Kidney capillary endothelial cell (primary cell): ENCODE results near the gene PSEN2.
A peak's percentile ranks its signal among the peaks of the same experiment; 100 is the strongest.
"Not testable (repeated sequence)": the region's sequence is repeated elsewhere in the genome, so short reads cannot be mapped to it uniquely, and the experiment has no call there.

Source experiments
- DNase-seq: peaks from one replicate; pipeline ENCODE4 v3.0.0-alpha.2; 2018; ENCODE audit warnings: low spot score

Gene PSEN2

DNA sequence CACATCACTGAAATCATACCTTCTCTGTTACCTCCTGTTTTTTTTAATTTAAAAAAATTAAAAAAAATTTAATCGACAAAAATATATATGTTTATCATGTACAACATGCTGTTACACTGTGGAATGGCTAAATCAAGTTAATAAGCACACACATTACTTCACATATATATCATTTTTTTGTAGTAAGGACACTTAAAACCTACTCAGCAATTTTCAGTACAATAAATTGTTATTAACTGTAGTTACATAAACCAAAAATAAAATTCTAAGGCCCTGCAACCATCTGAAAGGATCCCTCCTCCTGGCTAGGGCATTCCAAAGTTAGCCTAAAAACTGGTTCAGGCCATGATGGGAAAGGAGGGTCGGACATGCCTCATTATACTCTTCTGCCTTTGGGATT, 46.1 kb downstream of the PSEN2 start:
- no peak for DNase-seq

DNA sequence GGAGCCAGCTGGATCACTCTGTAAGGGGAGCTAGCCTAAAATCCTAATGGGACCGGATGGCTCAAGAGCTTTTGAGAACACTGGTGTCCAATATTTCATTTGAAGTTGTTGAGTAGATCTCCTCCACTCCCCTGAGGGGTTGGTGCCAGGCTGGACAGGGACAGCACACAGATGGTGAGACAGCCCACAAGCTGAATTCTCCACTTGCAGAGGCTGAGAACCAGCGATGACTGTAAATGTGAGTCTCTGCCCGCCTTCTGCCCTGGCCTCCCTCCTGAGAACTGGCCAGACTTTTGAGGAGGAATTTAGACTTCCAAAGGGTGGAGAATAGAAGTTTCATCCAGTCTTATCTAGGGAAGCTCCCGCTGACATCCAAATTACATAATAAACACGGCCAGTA, 49.2 kb downstream of the PSEN2 start:
- no peak for DNase-seq

DNA sequence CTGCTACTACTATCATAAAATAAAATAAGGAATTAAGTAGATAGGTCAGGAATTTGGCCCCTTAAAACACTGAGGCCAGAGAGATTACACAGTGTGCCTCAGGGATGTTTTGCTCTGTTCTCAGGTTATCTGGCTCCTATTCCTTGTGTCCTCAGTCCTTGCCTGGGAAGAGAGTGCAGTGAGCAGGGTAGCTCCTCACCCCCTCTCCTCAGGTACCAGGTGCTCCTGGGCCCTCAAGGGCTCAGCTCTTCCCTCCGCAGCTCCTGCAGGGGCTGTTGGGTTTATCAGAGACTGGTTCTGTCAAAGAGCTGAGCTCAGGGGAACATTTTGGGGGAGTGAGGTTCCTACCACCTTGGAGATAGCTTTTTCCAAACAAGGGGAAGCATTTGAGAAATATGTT, 49.6 kb downstream of the PSEN2 start:
- DNase-seq = no peak

DNA sequence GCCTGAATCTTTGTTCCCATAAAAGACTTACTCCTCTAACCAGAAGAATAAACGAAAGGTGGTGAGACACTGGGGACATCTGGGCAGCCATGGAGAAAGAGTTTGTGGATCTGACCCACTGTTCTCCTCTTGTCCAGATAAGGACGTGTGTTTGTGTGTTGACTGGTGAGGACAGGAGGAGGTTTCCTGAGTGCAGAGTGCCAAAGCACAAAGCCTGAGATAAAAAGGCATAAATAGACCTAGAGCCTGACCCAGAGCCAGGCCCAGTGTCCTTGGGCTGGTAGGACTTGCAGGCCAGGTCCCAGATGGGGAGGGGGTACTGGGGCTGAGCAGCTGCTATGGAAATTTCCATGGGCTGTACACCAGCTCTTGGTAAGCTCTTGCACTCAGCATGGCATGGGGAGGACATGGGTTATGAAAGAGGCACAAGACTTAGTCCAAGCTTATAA, 50.1 kb downstream of the PSEN2 start:
- no peak for DNase-seq

DNA sequence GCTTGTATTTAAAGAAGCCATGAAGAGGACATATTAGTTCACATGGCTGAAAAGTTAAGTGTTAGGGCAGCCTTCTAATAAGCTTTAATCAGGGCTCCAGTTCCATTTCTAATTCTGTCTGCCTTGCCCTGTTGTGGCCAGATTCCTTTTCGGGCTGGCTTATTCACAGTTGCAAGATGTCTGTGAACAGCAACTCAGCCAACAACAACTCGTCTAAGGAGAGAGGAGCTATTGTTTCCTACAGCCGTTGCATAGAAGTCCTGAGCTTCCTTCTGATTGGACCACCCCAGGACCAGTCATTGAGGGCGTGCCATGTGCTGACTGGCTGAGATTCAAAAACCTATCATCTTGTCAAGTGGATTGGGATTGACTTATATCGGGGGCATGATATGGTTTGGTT, 51.1 kb downstream of the PSEN2 start:
- no peak for DNase-seq

DNA sequence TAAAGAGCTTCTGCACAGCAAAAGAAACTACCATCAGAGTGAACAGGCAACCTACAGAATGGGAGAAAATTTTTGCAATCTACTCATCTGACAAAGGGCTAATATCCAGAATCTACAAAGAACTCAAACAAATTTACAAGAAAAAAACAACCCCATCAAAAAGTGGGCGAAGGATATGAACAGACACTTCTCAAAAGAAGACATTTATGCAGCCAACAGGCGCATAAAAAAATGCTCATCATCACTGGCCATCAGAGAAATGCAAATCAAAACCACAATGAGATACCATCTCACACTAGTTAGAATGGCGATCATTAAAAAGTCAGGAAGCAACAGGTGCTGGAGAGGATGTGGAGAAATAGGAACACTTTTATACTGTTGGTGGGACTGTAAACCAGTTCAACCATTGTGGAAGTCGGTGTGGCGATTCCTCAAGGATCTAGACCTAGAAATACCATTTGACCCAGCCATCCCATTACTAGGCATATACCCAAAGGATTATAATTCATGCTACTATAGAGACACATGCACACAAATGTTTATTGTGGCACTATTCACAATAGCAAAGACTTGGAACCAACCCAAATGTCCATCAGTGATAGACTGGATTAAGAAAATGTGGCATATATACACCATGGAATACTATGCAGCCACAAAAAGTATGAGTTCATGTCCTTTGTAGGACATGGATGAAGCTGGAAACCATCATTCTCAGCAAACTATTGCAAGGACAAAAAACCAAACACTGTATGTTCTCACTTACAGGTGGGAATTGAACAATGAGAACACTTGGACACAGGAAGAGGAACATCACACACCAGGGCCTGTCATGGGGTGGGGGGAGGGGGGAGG, 59.1 kb downstream of the PSEN2 start:
- not testable (repeated sequence) for DNase-seq

DNA sequence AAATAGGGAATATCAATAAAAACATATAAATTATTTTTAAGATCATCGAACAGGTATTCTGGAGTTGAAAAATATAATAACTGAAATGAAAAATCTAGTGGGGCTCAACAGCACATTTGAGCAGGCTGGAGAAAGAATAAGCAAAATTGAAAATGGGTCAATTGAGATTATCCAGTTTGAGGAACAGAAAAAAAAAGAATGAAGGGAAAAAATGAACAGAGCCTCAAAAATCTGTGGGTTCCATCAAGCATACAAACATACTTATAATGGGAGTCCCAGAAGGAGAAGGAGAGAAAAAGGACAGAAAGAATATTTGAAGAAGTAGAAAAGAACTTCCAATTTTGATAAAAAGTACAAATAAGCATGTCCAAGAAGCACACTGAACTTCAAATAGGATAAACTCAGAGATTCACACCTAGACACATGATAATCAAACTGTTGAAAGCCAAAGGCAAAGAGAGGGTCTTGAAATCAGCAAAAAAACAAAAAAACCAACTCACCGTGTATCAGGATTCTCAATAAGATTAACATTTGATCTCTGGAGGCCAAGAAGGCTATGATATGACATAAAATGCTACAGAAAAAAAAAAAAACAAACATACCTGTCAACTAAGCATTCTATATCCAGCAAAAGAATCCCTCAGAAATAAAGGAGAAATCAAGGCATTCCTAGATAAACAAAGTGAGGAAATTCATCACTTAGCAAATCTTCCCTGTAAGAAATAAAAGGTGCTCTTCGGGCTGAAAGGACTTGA, 64.2 kb downstream of the PSEN2 start:
- no peak for DNase-seq

DNA sequence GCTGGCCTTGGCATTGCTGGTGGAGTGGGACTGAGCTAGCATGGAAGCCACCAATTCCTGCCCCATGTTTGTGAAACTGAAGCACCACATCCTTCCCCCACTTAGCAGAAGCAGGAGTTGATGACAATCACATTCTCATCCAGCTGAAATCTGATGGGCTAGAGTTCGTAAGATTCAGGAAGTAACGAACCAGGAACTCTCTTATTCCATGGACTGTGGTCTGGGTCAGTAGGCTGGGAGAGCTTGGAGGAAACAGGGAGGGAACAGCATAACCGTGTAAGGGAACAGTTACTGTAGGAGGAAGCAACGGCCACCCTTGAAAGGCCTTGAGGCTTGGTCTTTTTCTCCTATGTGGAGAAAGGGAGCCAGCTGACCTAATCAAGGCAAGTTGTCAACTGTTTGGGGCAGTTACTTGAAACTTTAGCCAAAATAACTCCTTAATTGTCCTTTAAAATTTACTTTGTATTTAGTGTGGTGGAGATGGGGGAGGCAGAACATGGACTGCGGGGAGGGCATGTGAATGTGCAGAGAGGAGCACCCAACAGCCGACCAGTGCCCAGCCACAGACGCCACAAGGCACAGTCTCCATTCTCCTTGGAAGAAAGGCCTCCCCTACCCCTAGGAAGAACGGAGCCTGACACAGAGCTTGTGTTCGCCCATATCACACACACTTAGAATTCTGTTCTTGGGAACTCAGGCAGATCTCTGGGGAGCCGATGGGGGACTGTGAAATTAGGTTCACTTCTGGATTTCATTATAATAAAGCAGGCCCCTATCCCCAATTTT, 67.7 kb downstream of the PSEN2 start:
- no peak for DNase-seq

DNA sequence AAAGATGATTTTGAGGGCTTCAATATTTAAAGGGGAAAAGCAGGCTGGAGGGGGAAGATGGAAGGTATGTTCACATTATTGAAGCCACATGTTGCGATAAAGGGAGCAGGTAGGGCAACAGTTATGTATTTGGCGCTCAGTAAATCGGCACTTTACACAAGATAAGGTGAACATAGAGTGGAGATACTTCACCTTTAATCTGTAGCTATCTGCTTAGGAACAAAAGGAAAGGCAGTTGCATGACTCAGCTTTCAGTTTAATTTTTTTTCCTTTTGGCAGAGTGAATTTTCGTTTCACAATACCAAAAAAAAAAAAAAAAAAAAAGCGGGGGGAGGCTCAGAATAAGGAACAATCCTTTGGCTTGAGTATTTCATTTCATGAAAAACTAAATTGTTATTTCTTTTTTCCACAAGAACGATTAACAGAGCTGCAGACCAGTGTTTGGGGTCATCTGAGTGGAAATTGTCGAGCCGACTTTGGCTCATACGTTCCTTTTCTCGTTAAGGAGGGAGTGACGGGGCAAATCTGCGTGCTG, 68.6 kb downstream of the PSEN2 start:
- peak; percentile 16 for DNase-seq

DNA sequence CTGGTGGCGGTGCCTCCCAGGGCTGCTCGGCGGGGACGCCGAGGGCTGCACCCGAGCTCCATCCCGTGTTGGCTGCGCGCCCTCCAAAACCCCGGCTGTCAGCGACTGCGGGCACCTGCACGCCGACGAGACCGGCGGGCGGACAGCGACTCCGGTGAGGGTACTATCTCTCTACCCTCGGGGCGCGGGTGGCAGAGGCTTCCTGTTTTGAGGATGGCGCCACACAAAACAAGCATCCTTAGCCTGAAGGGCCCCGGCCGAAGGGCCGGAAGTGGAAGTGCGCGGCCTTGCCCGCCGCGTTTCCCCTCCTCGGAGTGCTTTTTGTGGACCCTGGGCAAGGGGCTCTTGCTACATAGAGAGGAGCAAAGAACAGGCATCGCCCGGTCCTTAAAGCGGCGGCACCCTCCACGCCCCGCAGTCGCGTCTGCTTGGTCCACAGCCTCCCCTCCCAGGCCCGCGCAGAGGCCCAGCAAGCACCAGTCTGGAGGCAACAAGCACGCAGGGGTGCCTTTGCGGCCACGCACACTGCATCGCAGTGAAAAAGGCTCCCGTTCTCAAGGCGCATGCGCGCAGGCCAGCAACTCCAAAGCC, 69.1 kb downstream of the PSEN2 start:
- DNase-seq = peak; percentile 33

DNA sequence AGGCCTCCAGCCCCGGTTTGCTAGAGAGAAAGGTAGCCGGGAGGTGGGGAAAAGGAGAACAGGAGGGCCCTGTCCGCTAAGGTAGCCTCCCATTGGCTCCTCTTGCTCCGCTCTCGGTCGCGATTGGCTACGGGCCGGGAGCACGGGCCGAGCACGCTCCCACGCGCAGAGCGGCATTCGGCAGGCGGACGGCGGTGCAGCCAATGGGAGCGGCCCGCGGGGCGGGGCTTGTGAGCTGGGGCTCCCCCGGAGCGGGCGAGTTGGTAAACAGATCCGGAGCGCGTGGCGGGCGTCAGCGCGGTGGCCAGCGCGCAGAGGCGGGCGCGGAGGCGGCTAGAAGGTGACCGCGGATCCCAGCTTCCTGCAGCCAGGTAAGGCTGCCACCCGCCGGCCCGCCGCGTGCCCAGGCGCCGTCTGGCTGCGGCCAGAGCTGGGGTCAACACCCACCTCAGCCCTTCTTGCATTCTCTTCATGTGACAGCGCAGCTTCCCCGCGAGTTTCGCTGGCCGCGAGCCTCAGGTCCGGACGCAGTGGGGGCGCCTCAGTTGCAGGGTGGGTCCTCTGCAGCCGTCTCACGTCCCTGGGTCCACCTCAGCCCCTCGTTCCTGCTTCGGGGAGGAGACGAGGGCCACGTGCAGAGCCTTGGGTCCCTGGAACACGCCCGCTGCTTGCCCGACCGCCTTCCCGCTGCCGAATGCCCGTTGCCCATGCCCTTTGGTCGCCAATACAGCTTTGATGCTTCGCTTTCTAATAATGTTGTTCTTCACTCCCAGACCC, 69.8 kb downstream of the PSEN2 start, which contains the start of gene COQ8A:
Gene COQ8A (plus strand): TSS at position 266 of the 777 bp plus-strand sequence. CDS start 21,092 bp downstream, outside the sequence.
- DNase-seq = peak; percentile 98

DNA sequence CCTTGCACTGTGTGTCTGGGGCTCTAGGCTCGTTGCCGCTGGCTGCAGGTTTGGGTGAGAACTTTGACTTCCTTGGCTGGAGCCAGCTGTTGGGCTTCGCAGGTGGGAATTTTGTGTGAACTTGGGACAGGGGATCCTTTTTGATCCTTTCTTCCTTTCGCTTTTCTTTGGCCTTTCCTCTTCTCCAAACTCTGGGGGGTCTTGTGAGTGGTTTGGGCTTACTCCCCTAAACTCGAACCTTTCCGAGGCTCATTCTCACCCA, 70.3 kb downstream of the PSEN2 start:
- DNase-seq = no peak

DNA sequence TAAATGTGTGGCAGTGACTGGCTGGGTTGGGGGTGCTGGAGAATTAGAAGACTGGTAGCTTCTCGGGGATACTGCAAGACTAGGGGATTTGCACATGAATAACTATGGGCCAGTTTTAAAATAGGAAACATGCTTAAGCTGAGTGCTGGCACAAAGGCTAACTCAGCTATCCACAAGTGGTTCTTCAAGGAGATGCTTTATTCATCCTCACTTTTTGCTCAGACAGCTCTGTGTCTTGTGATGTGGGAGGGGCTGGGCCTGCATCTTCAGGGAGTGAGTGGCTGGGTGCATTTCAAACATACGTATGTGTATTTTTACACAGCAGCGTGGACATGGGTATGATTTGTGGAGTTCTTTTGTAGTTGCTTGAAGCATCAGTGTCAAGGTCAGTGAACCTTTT, 72.0 kb downstream of the PSEN2 start:
- DNase-seq = no peak

DNA sequence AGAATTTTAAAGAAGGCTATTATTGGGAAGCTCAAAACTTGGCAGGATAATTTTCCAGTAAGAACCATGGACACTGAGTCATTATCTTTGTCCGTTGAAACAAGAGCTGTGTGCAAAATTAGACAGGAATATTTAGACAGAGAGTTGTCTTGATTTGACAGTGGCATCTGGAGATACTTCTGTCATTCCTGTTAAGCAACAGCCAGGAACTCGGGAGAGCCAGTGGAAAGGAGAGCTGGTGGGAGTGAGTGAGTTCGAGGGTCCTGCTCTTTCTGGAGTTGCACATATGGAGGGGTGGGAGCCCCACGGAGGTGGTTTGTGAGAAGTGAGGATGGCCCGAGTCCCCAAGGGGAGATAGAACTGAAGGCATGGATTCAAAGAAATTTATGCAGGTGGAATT, 72.7 kb downstream of the PSEN2 start:
- no peak for DNase-seq

DNA sequence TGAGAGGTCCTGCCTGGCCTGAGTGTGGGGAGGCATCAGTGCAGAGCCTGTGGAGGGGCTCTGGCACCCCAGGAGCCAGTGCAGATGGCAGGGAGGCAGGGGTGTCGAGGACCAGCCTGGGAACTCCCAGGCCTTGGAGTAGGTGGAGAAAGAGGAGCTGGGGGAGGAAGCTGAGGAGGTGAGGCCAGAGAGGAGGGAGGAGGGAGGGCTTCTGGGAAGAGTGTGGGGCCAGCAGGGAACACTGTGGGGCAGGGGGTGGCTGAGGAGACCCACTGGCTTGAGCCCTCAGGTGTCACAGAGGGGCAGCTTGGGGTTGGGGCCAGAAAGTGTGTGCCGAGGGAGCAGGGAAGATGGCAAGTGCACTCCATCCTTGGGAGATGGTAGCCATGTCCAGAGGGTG, 73.5 kb downstream of the PSEN2 start:
- DNase-seq = no peak

DNA sequence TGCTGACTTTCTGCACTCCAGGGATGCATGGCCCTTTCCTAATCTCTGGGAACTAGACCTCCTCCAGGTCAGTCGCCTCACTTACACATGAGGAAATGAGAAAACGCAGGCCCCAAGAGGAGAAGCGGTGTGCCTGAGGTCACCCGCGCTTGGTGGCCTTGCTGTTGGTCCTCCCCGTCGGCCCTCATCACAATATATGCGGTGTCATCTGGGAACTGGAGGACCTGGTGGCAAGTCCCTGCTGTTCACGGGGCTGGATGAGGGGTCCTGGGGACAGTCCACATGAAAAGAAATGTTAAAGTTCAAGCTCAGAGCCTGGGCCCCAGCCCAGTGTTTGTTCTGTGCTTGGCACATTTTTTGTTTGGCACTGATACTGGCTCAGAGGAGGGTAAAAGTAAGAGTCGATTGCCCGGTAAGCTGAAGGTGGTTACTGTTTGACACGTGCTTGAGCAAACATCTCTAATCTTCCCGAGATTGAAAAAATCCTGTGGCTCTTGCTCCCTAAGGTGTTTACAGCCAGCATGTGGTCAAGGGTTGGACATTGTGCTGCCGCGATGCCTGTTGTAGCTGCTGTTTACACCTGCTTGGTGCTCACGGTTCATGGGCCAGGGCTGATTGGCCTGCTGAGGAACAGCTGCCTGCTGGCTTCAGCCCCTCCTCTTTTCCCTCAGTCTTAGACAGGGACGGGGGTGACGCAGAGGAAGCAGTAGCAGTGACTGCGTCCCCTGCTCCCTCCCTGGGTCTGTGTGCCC, 74.9 kb downstream of the PSEN2 start:
- no peak for DNase-seq
